Measurements from ENCODE around the gene WDR20. TPM values are rescaled to one million over a fixed set of nuclear protein-coding genes. Genes with fewer than 3 reads are reported as not detected.

Gene WDR20
- total and polyA plus RNA-seq, 2 of the 8 experiments (the other 6 are each of a cell fraction or from before 2014, with no cell fraction given) = 11.2 to 26.7 TPM

DNA sequence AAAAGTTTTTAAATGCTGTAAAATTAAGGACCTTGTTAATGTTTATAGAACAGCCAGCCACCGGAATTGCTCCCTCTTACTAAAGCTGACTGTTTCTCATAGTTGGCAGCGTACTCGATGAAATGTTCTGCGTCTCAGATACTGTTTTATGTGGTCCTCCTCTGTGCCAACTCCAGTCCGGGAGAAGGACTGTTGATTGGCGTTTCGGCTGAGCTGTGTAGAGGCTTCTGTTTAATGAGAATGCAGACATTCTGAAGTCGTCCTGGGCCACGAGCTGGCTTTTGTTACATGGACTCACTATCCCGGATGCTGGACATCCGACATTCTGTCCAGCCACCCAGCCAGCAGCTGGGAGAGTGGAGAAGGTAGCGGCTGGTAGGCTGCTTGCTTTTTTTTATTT, 75.4 kb downstream of the WDR20 start (continued):
- TF ChIP-seq, protein P1, sequence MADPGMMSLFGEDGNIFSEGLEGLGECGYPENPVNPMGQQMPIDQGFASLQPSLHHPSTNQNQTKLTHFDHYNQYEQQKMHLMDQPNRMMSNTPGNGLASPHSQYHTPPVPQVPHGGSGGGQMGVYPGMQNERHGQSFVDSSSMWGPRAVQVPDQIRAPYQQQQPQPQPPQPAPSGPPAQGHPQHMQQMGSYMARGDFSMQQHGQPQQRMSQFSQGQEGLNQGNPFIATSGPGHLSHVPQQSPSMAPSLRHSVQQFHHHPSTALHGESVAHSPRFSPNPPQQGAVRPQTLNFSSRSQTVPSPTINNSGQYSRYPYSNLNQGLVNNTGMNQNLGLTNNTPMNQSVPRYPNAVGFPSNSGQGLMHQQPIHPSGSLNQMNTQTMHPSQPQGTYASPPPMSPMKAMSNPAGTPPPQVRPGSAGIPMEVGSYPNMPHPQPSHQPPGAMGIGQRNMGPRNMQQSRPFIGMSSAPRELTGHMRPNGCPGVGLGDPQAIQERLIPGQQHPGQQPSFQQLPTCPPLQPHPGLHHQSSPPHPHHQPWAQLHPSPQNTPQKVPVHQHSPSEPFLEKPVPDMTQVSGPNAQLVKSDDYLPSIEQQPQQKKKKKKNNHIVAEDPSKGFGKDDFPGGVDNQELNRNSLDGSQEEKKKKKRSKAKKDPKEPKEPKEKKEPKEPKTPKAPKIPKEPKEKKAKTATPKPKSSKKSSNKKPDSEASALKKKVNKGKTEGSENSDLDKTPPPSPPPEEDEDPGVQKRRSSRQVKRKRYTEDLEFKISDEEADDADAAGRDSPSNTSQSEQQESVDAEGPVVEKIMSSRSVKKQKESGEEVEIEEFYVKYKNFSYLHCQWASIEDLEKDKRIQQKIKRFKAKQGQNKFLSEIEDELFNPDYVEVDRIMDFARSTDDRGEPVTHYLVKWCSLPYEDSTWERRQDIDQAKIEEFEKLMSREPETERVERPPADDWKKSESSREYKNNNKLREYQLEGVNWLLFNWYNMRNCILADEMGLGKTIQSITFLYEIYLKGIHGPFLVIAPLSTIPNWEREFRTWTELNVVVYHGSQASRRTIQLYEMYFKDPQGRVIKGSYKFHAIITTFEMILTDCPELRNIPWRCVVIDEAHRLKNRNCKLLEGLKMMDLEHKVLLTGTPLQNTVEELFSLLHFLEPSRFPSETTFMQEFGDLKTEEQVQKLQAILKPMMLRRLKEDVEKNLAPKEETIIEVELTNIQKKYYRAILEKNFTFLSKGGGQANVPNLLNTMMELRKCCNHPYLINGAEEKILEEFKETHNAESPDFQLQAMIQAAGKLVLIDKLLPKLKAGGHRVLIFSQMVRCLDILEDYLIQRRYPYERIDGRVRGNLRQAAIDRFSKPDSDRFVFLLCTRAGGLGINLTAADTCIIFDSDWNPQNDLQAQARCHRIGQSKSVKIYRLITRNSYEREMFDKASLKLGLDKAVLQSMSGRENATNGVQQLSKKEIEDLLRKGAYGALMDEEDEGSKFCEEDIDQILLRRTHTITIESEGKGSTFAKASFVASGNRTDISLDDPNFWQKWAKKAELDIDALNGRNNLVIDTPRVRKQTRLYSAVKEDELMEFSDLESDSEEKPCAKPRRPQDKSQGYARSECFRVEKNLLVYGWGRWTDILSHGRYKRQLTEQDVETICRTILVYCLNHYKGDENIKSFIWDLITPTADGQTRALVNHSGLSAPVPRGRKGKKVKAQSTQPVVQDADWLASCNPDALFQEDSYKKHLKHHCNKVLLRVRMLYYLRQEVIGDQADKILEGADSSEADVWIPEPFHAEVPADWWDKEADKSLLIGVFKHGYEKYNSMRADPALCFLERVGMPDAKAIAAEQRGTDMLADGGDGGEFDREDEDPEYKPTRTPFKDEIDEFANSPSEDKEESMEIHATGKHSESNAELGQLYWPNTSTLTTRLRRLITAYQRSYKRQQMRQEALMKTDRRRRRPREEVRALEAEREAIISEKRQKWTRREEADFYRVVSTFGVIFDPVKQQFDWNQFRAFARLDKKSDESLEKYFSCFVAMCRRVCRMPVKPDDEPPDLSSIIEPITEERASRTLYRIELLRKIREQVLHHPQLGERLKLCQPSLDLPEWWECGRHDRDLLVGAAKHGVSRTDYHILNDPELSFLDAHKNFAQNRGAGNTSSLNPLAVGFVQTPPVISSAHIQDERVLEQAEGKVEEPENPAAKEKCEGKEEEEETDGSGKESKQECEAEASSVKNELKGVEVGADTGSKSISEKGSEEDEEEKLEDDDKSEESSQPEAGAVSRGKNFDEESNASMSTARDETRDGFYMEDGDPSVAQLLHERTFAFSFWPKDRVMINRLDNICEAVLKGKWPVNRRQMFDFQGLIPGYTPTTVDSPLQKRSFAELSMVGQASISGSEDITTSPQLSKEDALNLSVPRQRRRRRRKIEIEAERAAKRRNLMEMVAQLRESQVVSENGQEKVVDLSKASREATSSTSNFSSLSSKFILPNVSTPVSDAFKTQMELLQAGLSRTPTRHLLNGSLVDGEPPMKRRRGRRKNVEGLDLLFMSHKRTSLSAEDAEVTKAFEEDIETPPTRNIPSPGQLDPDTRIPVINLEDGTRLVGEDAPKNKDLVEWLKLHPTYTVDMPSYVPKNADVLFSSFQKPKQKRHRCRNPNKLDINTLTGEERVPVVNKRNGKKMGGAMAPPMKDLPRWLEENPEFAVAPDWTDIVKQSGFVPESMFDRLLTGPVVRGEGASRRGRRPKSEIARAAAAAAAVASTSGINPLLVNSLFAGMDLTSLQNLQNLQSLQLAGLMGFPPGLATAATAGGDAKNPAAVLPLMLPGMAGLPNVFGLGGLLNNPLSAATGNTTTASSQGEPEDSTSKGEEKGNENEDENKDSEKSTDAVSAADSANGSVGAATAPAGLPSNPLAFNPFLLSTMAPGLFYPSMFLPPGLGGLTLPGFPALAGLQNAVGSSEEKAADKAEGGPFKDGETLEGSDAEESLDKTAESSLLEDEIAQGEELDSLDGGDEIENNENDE (IDR thresholded peaks at IDR 0.05; ENCODE audit: insufficient replicate concordance, low read length) = no peak
- no peak for TF ChIP-seq KDM5A (IDR thresholded peaks at IDR 0.05; ENCODE audit: low read length)
- TF ChIP-seq HDAC6 (IDR thresholded peaks at IDR 0.05; ENCODE audit: low read depth, low read length) = no peak
- TF ChIP-seq RNF2 (IDR thresholded peaks at IDR 0.05; ENCODE audit: borderline replicate concordance, low read depth, low read length, missing control alignments, poor library complexity, severe bottlenecking) = no peak
